Stimulated activated CD4-positive, alpha-beta T cell treated with anti-CD3 and anti-CD28 coated beads, Interleukin-12 subunit alpha, Interleukin-12 subunit beta, amount 100 ng/mL, for 24 hours (primary cell): Measurements from ENCODE around the gene AADAC.
"Not testable (repeated sequence)": the region's sequence is repeated elsewhere in the genome, so short reads cannot be mapped to it uniquely, and the experiment has no call there.

Experiments
- DNase-seq, 2 experiments: peaks; one replicate each; pipeline ENCODE4 v3.0.0-alpha.2; 2020; ENCODE audit warnings: low read depth in 2 of 2

Gene AADAC

GRCh38 chr3:151856641-151857040, 42.7 kb downstream of the AADAC start:
- DNase-seq, result no peak

GRCh38 chr3:151859233-151859673, 45.3 kb downstream of the AADAC start:
- no peak for DNase-seq

GRCh38 chr3:151859905-151860304, 46.0 kb downstream of the AADAC start:
- DNase-seq, result no peak

GRCh38 chr3:151863611-151864010, 49.7 kb downstream of the AADAC start:
- DNase-seq, result no peak

GRCh38 chr3:151864423-151865101, 50.6 kb downstream of the AADAC start:
- DNase-seq, result no peak

GRCh38 chr3:151866711-151867410, 52.9 kb downstream of the AADAC start:
- DNase-seq, result no peak

GRCh38 chr3:151867666-151868065, 53.8 kb downstream of the AADAC start:
- DNase-seq, result no peak

GRCh38 chr3:151869181-151869580, 55.3 kb downstream of the AADAC start:
- DNase-seq, result no peak

- no peak for DNase-seq
Observed at GRCh38 chr3:151871639-151872468, 57.9 kb downstream of the AADAC start.

- no peak for DNase-seq
Observed at GRCh38 chr3:151873398-151873797, 59.5 kb downstream of the AADAC start, which contains the start of gene SUCNR1. Gene SUCNR1 (plus strand): TSS chr3:151873643. CDS start chr3:151879893, 6,250 bp downstream.

GRCh38 chr3:151874079-151874478, 60.2 kb downstream of the AADAC start:
- not testable (repeated sequence) for DNase-seq

- no peak for DNase-seq
Observed at GRCh38 chr3:151875759-151876158, 61.8 kb downstream of the AADAC start.

- DNase-seq, result no peak
Observed at GRCh38 chr3:151877269-151877668, 63.4 kb downstream of the AADAC start.
